NCI-H2196 (cell line): ENCODE results near the gene LGR5.

Source experiments
- DNase-seq: peaks from one replicate; lab custom pipeline; 2025; ENCODE audit not compliant: unreplicated experiment; lab: John Stamatoyannopoulos, UW

LGR5 gene

DNA sequence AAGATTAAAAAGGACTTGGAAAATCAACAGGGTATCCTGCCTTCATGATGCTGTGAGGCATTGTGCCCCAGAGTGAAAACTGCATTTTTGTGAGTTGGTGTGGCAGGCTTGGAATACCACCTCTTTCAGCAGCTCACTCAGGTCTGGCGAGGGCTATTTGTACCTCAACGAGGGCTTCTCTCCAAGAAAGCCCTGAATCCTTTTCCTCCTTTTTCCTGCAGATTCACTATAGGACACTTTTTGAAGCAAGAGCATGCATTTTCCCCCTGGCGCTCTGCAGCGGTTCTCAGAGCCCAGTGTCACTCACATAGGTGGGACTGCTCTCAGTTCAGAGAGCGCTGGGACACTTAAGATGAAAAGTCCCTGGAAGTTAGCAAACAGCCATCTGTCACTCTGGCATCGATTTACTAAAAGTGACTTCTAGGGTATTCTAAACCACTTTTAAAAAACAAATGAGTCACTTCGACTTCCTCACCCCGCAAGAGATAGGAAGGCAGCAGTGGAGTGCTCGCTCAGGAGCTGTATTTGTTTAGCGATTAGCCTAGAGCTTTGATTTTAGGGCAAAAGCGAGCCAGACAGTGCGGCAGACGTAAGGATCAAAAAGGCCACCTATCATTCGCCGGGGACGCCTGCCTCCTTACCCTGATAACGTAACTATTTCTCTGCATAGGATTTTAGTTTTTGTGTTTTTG lies 782 bp upstream of the LGR5 start:
- no peak for DNase-seq

- no peak for DNase-seq
Observed at GRCh38 chr12:71439362-71439612, 311 bp upstream of the LGR5 start.

DNA sequence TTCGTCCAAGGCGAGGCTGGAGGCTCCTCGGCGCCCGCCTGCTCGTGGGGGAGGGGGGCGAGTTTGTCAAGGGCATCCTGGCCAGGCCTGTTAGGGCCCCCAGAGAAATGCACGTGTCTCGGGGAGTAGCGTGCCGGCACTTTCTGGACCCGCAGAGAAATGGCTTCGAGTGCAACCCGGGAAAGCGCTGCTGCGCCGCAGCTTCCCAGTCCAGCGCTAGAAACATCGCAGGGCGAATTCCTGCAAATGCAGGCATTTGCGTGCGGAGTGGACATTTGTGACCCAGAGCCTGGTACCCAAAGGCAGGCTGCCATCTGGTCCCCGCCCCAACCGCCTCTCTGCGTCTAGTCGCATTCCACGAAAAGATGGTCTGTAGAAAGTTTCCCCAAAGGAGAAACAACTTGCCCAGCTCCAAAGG lies 756 bp downstream of the LGR5 start:
- no peak for DNase-seq

GRCh38 chr12:71440763-71441748 lies 1.5 kb downstream of the LGR5 start:
- DNase-seq, result no peak

GRCh38 chr12:71441836-71442566 lies 2.4 kb downstream of the LGR5 start:
- no peak for DNase-seq

DNA sequence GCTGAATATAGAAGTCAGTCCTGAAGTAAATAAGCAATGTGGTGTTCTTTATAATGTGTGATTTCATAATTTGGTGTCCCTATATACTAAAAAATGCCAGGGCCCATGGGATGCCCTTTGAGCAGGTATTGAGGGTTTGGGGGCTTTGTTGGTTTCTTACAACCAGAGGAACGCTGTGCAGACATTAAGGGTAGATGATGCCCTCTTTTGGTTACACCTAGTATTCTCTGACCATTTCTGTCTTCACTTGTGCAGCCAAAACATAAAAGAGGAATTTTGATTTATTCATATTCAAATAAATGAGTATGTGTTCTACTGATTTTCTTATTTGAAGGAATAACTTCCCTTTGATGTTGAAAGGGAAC lies 3.0 kb downstream of the LGR5 start:
- no peak for DNase-seq

DNA sequence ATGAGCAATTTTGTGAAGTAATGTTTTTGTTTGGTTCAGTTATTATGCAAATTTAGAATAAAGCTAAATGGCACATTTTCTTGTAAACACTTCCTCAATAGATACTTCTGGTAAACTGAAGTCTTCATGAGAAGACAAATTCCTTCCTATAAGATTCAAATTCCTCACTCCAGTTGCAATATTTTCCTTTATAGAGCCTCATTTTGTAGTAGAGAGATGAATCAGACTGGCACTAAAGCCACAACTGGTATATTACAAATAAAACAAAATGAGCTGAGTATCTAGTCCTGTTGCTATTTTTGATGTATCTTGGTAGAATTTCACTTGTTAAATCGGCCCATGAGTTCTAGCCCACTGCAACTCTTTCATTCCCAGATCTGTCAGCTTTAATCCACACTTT lies 5.5 kb downstream of the LGR5 start:
- DNase-seq, result no peak

DNA sequence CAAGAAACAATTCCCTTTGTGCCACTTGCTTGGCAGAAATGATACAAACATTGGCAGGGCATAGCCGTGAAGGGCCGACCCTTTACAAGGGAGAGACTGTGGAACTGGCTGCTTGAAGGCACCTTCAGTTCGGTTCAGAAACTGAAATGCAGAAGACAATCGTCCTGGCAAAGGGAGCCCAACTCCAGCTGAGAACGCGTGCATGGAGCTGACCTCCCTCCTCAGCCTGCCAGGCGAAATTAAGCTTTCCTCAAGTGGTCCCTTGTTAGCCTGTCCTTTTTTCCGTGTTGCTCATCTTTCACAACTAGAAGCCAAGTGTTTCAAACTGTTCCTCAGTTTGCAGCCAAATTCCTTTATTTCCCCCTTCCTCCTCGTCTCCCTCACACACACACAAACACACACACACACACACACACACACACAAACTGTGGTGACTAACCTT lies 8.1 kb downstream of the LGR5 start:
- DNase-seq, result no peak

DNA sequence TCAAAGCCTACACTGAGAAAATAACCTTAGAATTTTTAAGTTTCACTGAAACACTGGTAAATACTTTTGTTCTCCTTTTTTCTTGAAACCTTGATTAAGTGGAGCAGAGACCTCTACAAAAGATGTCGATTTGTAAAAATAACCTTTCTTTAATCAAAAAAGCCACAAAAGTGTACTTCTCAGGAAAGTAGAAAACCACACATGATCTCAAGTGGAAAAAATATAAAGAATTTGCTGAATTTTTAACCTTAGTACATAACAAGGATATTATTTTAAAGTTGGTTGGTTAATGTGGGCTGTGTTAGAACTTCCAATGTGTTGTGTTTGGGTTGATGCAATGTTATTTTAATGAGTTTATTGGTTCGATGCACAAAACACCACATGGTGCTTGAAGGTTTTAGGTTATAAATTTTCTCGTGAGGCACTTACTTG lies 8.6 kb downstream of the LGR5 start:
- no peak for DNase-seq

DNA sequence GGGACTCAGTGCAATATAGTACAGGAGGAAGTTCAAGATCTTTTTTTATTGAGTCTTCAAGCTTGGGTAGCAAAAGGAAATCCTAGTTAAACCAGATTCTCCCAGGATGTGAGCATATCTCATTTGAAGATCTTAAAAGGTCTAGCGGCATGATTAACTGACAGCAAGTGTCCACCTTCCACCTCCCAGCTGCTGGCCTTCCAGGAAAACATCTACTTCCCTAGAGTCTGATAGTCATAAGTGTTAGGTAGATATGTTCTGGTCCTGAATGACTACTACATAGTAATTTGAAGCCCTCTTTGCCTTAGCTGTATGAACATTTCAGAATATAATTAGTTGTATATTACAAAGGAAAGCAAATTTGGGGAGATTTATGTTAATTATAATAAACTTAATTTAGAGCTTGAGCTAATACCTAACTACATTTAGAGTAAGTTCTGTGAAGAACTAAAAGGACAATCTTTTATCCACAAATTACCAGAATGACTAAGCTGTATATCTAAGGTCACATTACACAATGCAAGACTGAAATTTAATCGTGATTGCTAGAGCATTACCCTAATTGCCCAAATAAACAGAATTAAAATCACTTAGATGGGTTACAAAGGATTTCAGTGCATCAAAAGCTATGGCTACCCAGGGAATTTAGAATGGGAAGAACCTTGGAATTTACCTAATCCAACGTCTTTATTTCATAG lies 9.9 kb downstream of the LGR5 start:
- no peak for DNase-seq

DNA sequence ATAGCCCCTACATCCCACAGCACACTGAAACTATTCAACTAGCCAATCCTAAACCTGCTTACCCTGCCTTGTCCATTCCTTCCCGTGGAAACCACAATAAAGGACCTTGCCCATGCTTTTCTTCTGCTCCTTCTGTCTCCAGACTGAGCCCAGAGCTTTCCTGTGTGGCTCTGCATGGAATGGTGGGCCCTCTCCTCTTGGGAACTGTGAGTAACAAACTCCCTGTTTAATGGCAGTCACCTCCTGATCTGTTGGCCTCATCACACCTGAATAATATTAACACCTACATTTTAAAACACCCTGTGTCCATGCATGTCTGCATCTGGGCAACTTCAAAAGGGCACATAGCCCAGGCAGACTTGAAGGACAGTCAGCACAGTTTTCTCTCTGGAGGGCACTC lies 12.4 kb downstream of the LGR5 start:
- DNase-seq, result no peak

DNA sequence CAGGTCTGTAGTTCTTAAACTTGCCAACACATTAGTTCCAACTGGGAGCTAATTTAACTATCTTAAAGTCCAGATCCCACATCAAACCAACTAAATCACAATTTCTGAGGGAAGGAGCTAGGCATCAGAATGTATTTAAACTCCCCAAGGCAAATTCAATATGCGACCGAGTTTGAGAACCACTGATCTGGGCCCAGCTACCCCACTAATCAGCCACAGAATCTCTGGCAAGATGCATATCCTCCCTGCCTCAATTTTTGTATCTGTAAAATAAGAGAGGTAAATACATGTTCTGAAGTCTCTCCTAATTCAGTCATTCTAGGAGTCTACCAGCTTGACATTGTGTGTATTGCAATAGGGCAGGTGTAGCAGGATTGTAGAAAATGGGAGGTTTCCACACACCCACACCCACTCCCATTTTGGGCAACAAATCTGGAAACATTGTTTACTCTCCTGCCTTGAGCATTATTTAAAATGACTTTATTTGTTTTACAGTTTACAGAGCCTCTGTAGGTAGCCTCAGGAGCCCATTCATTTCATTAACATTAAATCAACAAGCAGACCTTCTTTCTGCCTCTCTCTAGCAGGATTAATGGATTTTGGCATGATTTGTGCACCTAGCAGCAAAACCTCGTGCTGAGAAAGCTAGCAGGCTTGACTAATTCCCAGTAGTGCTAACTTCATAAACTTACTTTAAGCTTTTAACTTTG lies 15.6 kb downstream of the LGR5 start:
- no peak for DNase-seq

DNA sequence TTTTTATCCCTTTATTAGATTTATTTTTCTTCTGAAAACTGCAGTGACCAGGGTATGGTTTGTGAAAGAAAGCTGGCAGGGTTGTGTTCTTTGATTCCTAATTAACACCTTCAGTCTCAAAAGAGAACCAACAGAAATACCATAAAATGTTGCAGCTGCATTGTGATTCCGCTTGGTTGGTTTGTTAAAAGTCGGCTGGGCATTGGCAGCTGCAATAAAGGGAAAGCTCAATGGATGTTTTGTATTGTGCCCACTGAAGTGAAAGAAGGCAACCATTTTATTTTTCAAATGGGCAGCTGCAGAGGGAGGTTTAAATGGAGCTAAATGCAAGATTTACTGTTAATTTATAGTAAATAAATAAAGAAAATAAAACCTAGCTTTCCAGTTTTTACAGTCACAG lies 16.7 kb downstream of the LGR5 start:
- DNase-seq, result no peak

DNA sequence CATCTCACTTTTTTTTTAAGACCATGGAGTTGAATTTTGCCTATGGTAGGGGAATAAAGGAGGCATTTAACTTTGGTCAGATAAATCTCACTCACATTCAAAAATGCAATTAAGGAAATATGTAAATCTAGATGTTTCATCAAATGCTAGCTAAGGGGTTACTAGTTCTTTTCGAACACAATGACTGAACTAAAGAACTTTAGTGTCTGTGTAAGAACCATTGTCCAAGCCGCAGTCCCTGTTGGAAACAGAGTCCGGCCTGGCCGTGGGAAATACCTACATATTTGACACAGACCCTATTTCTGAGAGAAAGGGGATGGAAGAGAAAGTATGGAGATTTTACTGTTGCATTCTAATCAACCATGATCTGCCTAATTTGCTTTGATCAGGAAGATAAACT lies 17.4 kb downstream of the LGR5 start:
- DNase-seq, result no peak

- no peak for DNase-seq
Observed at GRCh38 chr12:71460318-71460717, 20.7 kb downstream of the LGR5 start.

DNA sequence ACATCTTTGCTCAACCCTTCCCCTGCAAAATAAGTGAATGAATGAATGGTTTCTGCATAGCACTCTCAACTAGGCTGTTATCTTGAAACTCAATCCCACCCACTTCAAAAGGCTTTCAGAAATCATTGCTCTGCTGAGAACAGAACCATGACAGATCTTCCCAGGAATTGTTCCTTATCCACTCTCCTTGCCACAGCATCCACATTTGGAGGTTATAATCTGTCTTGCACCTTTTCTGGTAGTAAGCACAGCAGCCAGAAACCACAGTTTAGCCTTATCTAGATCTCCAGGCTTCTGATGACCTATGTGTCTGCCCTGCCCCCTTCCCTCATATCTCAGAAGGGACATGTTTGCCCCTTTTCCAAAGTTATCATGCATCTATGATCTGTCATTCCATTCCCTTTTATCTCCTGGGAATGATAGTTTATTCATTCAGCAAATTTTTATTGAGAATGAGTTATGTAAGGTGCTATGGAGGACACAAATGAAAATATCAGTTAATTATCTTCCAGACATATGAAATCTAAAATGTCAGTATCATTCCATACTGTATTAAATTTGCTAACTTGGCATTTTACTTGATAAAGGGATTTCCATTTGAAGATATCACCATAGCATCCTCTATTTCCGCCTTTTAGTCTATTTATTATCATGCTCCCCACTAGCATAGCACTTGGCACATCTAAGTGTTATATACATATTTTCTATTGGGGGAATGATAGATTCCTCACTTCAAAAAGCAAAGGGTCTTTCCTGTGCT lies 21.4 kb downstream of the LGR5 start:
- DNase-seq, result no peak

DNA sequence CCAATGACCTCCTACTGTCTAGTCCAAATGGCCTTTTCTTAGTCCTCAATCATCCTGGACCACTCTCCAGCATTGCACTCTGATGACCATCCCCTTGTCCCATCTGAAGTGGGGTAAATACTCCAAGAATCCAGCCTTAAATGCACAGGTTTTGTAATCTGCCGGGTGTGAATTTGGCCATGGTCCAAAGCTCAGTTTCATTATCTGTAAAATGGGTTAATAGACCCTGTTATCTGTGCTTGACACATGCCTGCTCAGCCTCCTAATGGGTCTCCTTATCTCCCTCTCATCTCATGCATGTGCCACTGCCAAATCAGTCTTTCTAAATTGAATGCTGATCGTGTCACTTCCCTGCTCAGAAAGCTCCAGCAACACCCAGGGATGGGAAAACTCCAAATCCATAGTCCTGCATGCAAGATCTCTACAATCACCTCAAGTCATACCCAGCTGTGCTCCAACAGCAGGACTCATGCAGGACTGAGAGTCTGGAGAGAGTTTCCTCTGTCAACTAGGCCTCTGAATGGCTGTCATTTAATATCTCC lies 22.3 kb downstream of the LGR5 start:
- no peak for DNase-seq

DNA sequence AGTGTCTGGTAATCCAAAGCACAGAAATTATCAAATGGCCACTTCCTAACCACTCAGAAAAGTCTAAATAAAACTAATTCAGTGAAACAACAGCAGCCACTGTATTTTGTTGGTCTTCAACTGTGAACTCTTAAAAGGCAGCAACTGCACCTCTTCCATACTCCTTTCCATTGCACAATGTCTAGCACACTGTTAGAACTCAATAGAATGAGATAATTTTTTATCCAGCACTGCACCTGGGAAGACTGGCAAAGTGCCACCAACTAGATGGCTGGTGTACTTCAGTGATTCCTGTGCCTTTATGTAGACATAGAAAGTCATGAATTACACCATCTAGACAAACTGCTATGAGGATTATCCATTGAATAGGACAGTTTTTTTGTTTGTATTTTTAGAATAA lies 26.2 kb downstream of the LGR5 start:
- DNase-seq, result no peak

DNA sequence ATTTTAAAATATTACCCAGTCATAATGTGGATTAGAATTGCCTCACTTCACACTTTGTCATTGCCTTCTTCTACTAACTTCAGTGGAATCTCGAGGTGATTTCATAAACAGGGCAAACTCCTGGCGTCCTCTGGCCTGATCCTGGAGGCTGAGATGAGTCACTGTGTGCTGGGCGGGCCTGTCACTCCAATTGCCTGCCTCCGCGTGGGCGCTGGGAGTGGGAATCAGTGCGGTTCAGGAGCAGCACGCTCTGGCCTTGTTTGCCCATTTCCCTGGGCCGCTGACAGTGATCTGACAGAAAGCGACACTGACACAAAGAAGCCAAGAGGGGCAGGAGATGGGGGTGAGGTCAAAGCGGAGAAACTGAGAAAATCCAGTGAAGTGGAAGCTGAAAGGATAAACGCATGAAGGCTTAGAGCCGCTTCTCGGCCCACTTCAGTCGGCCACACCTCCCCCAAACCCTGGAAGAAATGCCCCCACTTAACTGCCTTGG lies 29.7 kb downstream of the LGR5 start:
- DNase-seq, result no peak
